Heart left ventricle (tissue), 13 donors: ENCODE results near the gene CAPN7.

Experiments
- POLR2A ChIP-seq, 2 donors: fragments of 450-650 bp; IDR thresholded peaks; one replicate each; pipeline ENCODE4 v1.6.1; 2017; ENCODE audit warnings: antibody characterized with exemption in 2 of 2, mild to moderate bottlenecking in 2 of 2, moderate library complexity in 2 of 2
- TF ChIP-seq, protein P1 (sequence below), 12 donors: fragments of 200-600 bp; sonication (generic) in 4 of 12; IDR thresholded peaks; one replicate each; pipeline versions ENCODE4 v1.5.0 to v1.8.0; 2018 to 2022; ENCODE audit warnings: antibody characterized with exemption in 12 of 12, mild to moderate bottlenecking in 5 of 12
- donor health status: ischemic (EF 13 %, LVEDD 7.1; RV severe dilation, severe dysfunction).
- donor health status: DM: no; HTN: yes; CAD: no.
- donor health status: DM: no; HTN: no; CAD: no.
- donor health status: ischemic (EF 25% LVEDD 6.9; RV normal size, moderate dysfunction).
- donor health status: ischemic (EF 25% LVEDD 5.7; RV mildly dilated, moderate dysfunction).
- donor health status: ischemic (EF 35%, LVEDD 5.7; RV mildly dilated, moderate dysfunction).
- donor health status: nonischemic (EF 11% LVEDD 7.7; RV severe dilation, severe dysfunction).
- donor health status: DM: yes; HTN: yes; CAD: no.
- donor health status: PGD.
- donor health status: ischemic (EF 29% LVEDD 5.4; RV normal size, mild dysfunction).
- donor health status: nonischemic (EF 23%, LVEDD 6.1; RV moderate dilation, normal function).

GRCh38 chr3:15287565-15288330, 81.7 kb downstream of the CAPN7 start:
- TF ChIP-seq, protein P1, sequence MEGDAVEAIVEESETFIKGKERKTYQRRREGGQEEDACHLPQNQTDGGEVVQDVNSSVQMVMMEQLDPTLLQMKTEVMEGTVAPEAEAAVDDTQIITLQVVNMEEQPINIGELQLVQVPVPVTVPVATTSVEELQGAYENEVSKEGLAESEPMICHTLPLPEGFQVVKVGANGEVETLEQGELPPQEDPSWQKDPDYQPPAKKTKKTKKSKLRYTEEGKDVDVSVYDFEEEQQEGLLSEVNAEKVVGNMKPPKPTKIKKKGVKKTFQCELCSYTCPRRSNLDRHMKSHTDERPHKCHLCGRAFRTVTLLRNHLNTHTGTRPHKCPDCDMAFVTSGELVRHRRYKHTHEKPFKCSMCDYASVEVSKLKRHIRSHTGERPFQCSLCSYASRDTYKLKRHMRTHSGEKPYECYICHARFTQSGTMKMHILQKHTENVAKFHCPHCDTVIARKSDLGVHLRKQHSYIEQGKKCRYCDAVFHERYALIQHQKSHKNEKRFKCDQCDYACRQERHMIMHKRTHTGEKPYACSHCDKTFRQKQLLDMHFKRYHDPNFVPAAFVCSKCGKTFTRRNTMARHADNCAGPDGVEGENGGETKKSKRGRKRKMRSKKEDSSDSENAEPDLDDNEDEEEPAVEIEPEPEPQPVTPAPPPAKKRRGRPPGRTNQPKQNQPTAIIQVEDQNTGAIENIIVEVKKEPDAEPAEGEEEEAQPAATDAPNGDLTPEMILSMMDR (IDR thresholded peaks at IDR 0.05): no peak
- TF ChIP-seq POLR2A (IDR thresholded peaks at IDR 0.05): peak in 1 of 2 donors; percentile 15
